ENCODE measurements around the gene SYNM. TPM values are rescaled to one million over a fixed set of nuclear protein-coding genes. Genes with fewer than 3 reads are reported as not detected.

Gene SYNM
- total and polyA plus RNA-seq, 2 of the 8 experiments (the other 6 are each of a cell fraction or from before 2014, with no cell fraction given) = 0.89 to 2.0 TPM

GRCh38 chr15:99100245-99101173, 4.4 kb upstream of the SYNM start (continued):
- TF ChIP-seq MAFK (IDR thresholded peaks at IDR 0.05; ENCODE audit: low read depth, low read length) (no peak), SRF (IDR thresholded peaks at IDR 0.05; ENCODE audit: low read depth, low read length) (no peak), KDM1A (IDR thresholded peaks at IDR 0.05; ENCODE audit: borderline replicate concordance, low read length) (no peak), CREB1 (IDR thresholded peaks at IDR 0.05) (peak; percentile 51; the same call in 1 of the 2 replicates), SIN3A (conservative IDR thresholded peaks at IDR 0.05 in 1 of 2, IDR thresholded peaks at IDR 0.05 in 1 of 2; ENCODE audit: low read depth in 1 of 2, low read length in 2 of 2) (no peak), SP4 (IDR thresholded peaks at IDR 0.05; ENCODE audit: low read length) (0 out of 2 replicates have a peak, but pooled peaks have one; percentile 26), PHF8 (conservative IDR thresholded peaks at IDR 0.05; ENCODE audit: low read depth, low read length) (0 out of 2 replicates have a peak, but pooled peaks have one; percentile 39), KDM4A (IDR thresholded peaks at IDR 0.05; ENCODE audit: low read depth, low read length, severe bottlenecking) (peak; percentile 54), RAD21 (IDR thresholded peaks at IDR 0.05 in 1 of 2, conservative IDR thresholded peaks at IDR 0.05 in 1 of 2; ENCODE audit: low read depth in 2 of 2, low read length in 2 of 2) (peak; percentile 76 to 81)
- TF ChIP-seq, protein P1, sequence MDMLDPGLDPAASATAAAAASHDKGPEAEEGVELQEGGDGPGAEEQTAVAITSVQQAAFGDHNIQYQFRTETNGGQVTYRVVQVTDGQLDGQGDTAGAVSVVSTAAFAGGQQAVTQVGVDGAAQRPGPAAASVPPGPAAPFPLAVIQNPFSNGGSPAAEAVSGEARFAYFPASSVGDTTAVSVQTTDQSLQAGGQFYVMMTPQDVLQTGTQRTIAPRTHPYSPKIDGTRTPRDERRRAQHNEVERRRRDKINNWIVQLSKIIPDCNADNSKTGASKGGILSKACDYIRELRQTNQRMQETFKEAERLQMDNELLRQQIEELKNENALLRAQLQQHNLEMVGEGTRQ (IDR thresholded peaks at IDR 0.05; ENCODE audit: low read length) = no peak
- TF ChIP-seq, protein P2, sequence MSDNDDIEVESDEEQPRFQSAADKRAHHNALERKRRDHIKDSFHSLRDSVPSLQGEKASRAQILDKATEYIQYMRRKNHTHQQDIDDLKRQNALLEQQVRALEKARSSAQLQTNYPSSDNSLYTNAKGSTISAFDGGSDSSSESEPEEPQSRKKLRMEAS (IDR thresholded peaks at IDR 0.05) = peak; percentile 23; the same call in 1 of the 2 replicates
